Erythroblast (primary cell): Measurements from ENCODE around the gene BHLHA9.

Source experiments
- GATA1 ChIP-seq: IDR thresholded peaks from 2 replicates; pipeline ENCODE4 v1.6.1; 2011; ENCODE audit warnings: low read depth, mild to moderate bottlenecking, control low read depth, low read length, moderate library complexity
- POLR2A ChIP-seq: IDR thresholded peaks from 2 replicates; pipeline ENCODE4 v1.6.1; 2011; ENCODE audit warnings: mild to moderate bottlenecking, low read length

DNA sequence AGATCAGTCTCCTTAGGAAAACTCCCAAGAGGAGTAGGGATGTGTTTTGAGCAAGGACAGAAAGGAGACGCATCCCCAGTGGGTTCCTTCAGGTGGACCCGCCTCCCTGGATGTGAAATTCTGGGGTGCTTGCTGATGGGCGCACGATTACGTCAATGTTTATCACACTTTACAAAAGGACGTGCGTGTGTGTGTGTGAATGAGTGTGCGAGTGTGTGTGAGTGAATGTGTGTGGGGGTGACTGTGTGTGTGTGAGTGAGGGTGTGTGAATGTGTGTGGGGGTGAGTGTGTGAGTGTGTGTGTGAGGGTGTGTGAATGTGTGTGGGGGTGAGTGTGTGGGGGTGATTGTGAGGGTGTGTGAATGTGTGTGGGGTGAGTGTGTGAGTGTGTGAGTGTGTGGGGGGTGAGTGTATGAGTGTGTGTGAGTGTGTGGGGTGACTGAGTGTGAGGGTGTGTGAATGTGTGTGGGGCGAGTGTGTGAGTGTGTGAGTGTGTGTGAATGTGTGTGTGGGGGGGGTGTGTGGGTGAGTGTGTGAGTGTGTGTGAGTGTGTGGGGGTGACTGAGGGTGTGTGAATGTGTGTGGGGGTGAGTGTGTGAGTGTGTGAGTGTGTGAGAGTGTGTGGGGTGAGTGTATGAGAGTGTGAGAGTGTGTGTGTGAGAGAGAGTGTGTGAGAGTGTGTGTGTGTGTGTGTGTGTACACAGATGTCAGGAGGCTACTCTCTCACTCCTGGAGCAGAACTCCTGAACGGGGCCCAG, 5.1 kb downstream of the BHLHA9 start:
- no peak for TF ChIP-seq POLR2A
- TF ChIP-seq GATA1 = no peak
